GM19025 (cell line): ENCODE measurements around the gene IFRD2.
"Not testable (repeated sequence)": the region's sequence is repeated elsewhere in the genome, so short reads cannot be mapped to it uniquely, and the experiment has no call there.

Experiments used
- ATAC-seq: cut with Tn5 transposase; IDR thresholded peaks from one replicate; pipeline ENCODE4 v1.9.1; 2021; ENCODE audit warnings: mild to moderate bottlenecking, low read depth, moderate library complexity; ENCODE audit not compliant: unreplicated experiment

Gene IFRD2

GRCh38 chr3:50288387-50289007 is 3.7 kb downstream of the IFRD2 start:
- ATAC-seq, result no peak

- no peak for ATAC-seq
These were observed 5.0 kb downstream of the IFRD2 start for GRCh38 chr3:50287262-50287661.

GRCh38 chr3:50286322-50287227 is 5.7 kb downstream of the IFRD2 start:
- ATAC-seq, result no peak

- ATAC-seq, result not testable (repeated sequence)
These were observed 8.1 kb downstream of the IFRD2 start for GRCh38 chr3:50284121-50284520.

GRCh38 chr3:50279255-50280016 is 12.8 kb downstream of the IFRD2 start:
- ATAC-seq, result no peak

GRCh38 chr3:50278880-50279224 is 13.4 kb downstream of the IFRD2 start, which contains the start of gene LSMEM2:
LSMEM2 (plus strand) TSS chr3:50279087; CDS start chr3:50279114, 27 bp downstream.
- ATAC-seq, result no peak

GRCh38 chr3:50278123-50278879 is 13.9 kb downstream of the IFRD2 start:
- no peak for ATAC-seq

- no peak for ATAC-seq
These were observed 15.5 kb downstream of the IFRD2 start for GRCh38 chr3:50276762-50277101.

- ATAC-seq, result no peak
These were observed 16.1 kb downstream of the IFRD2 start for GRCh38 chr3:50275996-50276761.

- ATAC-seq, result no peak
These were observed 16.9 kb downstream of the IFRD2 start for GRCh38 chr3:50275141-50275995.

GRCh38 chr3:50274371-50275104 is 17.7 kb downstream of the IFRD2 start:
- no peak for ATAC-seq

GRCh38 chr3:50273689-50274065 is 18.6 kb downstream of the IFRD2 start:
- ATAC-seq, result no peak

- peak; percentile 68 for ATAC-seq
These were observed 19.1 kb downstream of the IFRD2 start for GRCh38 chr3:50272911-50273688.

GRCh38 chr3:50272538-50272910 is 19.7 kb downstream of the IFRD2 start:
- not testable (repeated sequence) for ATAC-seq

GRCh38 chr3:50271314-50271936 is 20.8 kb downstream of the IFRD2 start:
- ATAC-seq, result no peak

GRCh38 chr3:50270422-50271224 is 21.6 kb downstream of the IFRD2 start:
- ATAC-seq, result no peak
